Activated naive CD8-positive, alpha-beta T cell treated with anti-CD3 and anti-CD28 coated beads, Interleukin-2, amount 50 U/mL, for 16 hours (primary cell): Measurements from ENCODE around the gene HRH2.

Experiments
- DNase-seq: peaks from one replicate; pipeline ENCODE4 v3.0.0-alpha.2; 2020; ENCODE audit warnings: low read depth, low spot score

HRH2 gene

GRCh38 chr5:175675873-175676272 is 18.0 kb downstream of the HRH2 start:
- no peak for DNase-seq

- DNase-seq: no peak
Measured at GRCh38 chr5:175677571-175677970, 19.7 kb downstream of the HRH2 start.

- no peak for DNase-seq
Measured at GRCh38 chr5:175678074-175678473, 20.2 kb downstream of the HRH2 start.

GRCh38 chr5:175679411-175679810 is 21.5 kb downstream of the HRH2 start:
- no peak for DNase-seq

- no peak for DNase-seq
Measured at GRCh38 chr5:175680020-175680419, 22.1 kb downstream of the HRH2 start.

- no peak for DNase-seq
Measured at GRCh38 chr5:175680463-175680862, 22.6 kb downstream of the HRH2 start.

- no peak for DNase-seq
Measured at GRCh38 chr5:175681045-175681967, 23.4 kb downstream of the HRH2 start.

GRCh38 chr5:175681968-175682340 is 24.1 kb downstream of the HRH2 start:
- DNase-seq: no peak

GRCh38 chr5:175682664-175683063 is 24.8 kb downstream of the HRH2 start:
- no peak for DNase-seq

GRCh38 chr5:175683231-175683630 is 25.4 kb downstream of the HRH2 start:
- no peak for DNase-seq

GRCh38 chr5:175683921-175684320 is 26.1 kb downstream of the HRH2 start:
- DNase-seq: no peak

GRCh38 chr5:175684931-175685330 is 27.1 kb downstream of the HRH2 start:
- no peak for DNase-seq

- DNase-seq: no peak
Measured at GRCh38 chr5:175685701-175686350, 28.0 kb downstream of the HRH2 start.

GRCh38 chr5:175686396-175686795 is 28.5 kb downstream of the HRH2 start:
- DNase-seq: no peak

- no peak for DNase-seq
Measured at GRCh38 chr5:175686826-175687225, 29.0 kb downstream of the HRH2 start.

- no peak for DNase-seq
Measured at GRCh38 chr5:175687231-175687701, 29.4 kb downstream of the HRH2 start.

GRCh38 chr5:175688352-175689146 is 30.7 kb downstream of the HRH2 start:
- no peak for DNase-seq

GRCh38 chr5:175689147-175689991 is 31.5 kb downstream of the HRH2 start:
- no peak for DNase-seq

- DNase-seq: no peak
Measured at GRCh38 chr5:175690025-175690424, 32.2 kb downstream of the HRH2 start.

GRCh38 chr5:175690586-175690985 is 32.7 kb downstream of the HRH2 start:
- no peak for DNase-seq

GRCh38 chr5:175691761-175692160 is 33.9 kb downstream of the HRH2 start:
- no peak for DNase-seq
